NT2/D1 (cell line): ENCODE measurements around the gene CHEK2.

Source experiments
- SUZ12 ChIP-seq: IDR thresholded peaks from 2 replicates; pipeline ENCODE4 v1.6.1; 2011; ENCODE audit not compliant: insufficient read length, insufficient read depth; ENCODE audit errors: extremely low read depth
- YY1 ChIP-seq: IDR thresholded peaks from 2 replicates; pipeline ENCODE4 v1.6.1; 2011; ENCODE audit not compliant: insufficient read length, insufficient read depth

DNA sequence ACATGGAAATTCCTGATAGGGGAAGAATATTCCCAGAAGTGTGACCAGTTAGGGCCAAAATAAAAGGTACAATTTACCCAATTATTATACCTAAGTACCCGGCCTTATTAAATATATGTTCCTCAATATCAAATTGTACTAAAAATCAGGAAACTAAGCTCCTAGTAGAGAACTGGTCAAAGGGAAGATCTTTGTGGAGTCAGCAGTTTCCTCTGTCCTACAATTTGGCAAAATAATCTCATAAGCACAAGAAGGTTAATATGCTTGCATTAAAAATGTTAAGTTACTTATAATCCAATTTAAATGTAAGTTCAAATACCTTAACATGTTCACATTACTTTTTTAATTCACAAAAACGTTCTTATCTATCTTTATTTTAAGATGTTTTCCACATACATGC lies 72.2 kb downstream of the CHEK2 start:
- no peak for TF ChIP-seq YY1
- TF ChIP-seq SUZ12 = no peak
